GM18517 (cell line): ENCODE measurements around the gene DNAH7.

Source experiments
- ATAC-seq: cut with Tn5 transposase; IDR thresholded peaks from one replicate; pipeline ENCODE4 v1.9.1; 2021; ENCODE audit warnings: mild to moderate bottlenecking, moderate library complexity; ENCODE audit not compliant: unreplicated experiment

The DNAH7 gene

DNA sequence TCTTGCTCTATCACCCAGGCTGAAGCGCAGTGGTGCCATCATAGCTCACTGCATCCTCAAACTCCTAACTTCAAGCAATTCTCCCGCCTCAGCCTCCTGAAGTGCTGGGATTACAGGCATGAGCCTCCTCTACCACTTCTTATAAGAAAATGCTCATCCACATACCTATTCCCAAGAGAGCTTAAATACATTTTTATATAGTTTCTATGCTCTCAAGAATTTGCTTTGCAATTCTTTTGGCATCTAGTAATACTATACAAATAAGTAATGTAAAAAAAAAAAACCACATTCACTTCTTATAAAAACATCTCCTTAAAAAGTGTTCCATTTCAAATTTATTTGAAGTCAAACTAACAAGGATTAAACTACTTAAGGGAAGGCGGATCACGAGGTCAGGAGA, 197.3 kb downstream of the DNAH7 start:
- no peak for ATAC-seq

DNA sequence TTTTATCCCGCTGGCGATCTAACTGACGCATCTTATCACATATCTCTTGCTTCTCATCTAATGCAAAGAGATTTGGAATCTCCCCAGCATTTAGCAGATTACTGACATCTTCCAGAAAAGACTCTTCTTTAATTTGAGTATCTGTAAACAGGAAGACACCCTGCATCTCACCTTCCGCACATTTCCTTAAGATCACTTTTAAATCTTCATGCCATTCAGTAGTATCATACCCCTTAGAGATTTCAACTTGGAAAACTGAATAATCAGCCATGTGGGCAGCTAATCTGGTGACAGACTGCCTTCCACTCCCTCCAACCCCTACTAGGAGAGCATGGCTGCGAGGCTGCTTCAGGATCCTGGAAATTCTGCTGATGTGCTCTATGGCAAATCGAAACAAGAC, 204.3 kb downstream of the DNAH7 start:
- no peak for ATAC-seq

DNA sequence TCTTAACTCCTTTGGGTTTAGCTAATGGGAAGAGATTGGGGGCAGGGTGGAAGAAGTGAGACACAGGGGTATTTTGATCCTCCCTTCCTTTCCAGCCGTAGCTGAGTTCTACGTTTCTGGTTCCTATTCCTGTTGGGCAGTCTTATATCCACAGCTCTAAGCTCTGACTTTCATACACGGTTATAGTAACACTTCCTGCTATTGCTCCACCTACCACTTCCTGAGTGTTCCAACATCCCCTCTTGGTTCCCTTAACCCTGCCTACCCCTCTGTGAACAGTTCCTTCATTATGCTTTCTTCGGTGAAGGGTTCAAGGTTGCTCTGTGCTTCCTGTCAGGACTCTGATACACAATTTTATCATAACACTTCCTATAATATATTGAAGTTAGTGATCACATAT, 205.1 kb downstream of the DNAH7 start:
- ATAC-seq, result no peak

DNA sequence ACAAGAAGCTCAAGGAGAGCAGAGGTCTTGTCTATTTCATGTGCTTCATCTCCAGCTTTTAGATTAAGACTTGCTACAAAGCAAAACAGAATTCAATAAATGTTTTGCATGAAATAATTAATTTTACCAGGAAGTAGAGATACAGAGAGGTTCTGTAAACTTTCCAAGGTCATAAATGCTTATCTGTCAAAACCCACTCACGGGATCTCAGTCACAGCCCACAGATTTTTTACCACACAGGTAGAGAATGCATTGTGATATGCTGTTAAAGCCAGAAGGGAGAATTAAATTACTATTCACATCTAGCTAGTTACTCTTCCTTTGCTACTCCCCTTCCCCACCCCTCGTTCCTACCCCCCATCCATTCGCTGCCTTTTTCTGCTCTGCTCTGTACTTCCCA, 205.5 kb downstream of the DNAH7 start:
- ATAC-seq, result no peak

DNA sequence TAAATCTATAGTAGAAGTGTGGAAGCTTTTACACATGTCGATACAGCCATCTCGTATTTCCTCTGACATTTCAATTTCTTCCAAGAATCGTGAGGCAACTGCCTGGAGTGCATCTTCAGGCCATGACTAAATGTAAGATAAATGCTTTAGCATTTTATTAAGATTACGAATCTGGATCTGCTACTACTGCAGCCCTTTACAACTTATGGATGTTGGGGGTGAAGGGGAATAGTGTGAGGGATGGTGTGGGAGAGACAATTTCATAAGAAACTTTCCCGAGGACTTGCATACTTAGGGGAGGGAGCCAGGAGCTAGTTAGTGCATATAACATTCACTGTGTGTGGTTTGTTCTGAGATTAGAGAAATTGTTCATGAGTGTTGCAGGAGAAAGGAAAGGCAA, 206.8 kb downstream of the DNAH7 start:
- ATAC-seq, result no peak

- no peak for ATAC-seq
Measured at GRCh38 chr2:195859513-195859912, 209.1 kb downstream of the DNAH7 start.

GRCh38 chr2:195857132-195857531, 211.5 kb downstream of the DNAH7 start:
- ATAC-seq, result no peak

DNA sequence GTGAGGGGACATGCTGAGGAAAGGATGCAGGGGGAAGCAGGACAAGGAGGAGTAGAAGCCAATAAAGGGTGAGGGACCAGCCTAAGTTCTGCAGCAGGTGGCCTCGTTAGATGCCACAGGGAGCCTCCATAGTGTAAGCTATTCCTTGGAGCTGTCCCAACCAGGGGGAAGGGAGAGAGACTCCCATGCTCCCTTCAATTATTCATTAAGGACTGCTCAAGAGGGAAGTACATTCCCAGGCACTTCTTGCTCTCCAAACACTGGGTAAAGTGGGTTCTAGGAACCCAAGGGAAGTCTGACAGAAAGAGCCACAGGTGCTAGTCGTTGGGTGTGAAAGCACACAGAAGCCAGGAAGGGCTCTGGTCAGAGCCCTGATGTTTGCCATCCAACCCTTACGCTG, 217.9 kb downstream of the DNAH7 start:
- no peak for ATAC-seq

GRCh38 chr2:195848119-195848899, 220.3 kb downstream of the DNAH7 start:
- no peak for ATAC-seq

DNA sequence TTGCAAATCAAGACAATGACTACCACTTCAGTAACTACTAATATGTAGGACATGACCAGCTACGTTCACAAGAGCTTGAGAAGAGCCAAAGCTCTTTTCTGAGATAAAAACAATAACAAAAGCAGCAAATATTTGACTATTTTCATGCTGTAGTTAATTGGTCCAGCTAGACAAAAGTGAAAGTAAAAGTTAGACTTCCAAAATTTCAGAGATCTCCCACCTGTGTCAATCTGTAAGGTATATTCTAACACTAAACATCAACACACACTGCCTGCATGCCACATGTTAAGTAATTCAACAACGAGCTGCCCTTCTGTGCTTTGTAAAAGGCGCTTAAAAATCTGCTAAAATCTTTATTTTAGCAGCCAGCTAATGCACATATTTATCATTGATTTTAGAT, 225.7 kb downstream of the DNAH7 start:
- ATAC-seq, result no peak

DNA sequence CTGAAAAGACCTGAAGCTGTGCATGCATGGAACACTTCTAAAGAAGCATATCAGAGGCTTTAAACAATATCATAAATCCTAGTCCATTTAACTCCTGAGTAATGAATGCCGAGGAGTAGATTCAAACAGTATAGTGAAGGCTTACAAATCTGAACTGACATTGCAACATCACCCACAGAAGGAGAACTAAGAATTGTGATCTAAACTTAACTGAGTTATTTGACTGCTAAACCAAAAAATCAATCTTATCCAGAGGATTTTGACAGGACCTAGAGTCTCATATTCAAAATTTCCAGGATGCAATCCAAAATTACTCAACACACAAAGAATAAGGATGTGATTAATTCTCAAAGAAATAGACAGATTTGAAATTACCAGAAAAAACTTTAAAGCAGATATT, 230.6 kb downstream of the DNAH7 start:
- no peak for ATAC-seq

DNA sequence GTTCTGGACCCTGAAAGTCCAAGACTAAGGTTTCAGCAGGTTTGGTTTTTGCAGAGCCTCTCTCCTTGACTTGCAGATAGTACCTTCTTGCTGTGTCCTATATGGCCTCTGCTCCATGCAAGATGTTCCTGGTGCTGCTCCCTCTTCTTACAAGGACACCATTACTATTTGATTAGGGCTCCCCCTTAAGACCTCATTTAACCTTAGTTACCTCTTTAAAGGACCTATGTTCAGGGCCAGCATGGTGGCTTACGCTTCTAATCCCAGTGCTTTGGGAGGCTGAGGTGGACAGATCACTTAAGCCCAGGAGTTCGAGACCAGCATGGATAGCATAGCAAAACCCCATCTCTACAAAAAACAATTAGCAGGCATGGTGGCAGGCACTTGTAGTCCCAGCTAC, 232.6 kb downstream of the DNAH7 start:
- ATAC-seq, result no peak

GRCh38 chr2:195834836-195835235, 233.8 kb downstream of the DNAH7 start:
- ATAC-seq, result no peak

DNA sequence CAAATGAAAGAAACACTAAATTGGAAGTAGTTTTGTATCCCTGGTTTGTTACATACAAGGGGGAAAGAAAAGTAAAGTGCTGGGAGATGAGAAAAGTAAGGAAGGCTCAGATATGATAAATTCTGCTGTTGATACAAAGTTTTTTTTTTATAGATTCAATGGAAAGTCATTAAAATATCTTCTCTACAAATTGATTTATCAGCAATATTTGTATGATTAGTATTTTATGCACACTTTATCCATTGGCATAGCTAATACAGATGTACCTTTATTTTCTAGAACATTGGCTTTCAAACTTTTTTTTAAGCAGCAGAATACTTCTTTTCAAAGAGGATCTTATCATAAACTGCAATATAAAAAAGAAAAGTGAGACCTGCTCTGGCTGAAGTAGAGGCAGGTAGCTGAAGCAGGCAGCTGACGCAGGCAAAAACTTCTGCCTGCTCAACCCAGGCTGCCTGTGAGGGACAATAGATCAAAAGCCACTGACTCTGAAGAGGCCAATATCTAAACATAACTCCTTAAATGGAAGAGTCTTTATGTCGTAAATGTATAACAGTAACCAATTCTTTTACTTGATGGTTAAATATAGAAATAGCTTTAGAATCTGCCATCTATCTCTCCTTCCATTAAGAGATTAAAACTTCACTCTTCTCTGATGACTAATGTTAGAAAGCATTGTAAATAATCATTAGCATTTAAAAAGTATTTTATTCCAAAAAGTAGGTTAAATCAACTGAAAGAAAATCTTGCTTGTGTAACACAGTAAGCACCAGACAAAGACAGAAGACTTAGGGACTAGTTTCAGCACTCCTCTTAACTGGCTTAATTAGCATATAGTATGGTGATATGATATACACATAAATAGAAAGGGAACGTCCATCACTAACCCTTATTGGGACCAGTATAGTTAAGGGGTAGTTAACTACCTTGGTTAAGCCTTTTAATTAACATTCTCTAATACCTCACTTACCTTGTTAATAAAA, 237.4 kb downstream of the DNAH7 start:
- no peak for ATAC-seq

GRCh38 chr2:195824478-195824877, 244.2 kb downstream of the DNAH7 start:
- ATAC-seq, result no peak

DNA sequence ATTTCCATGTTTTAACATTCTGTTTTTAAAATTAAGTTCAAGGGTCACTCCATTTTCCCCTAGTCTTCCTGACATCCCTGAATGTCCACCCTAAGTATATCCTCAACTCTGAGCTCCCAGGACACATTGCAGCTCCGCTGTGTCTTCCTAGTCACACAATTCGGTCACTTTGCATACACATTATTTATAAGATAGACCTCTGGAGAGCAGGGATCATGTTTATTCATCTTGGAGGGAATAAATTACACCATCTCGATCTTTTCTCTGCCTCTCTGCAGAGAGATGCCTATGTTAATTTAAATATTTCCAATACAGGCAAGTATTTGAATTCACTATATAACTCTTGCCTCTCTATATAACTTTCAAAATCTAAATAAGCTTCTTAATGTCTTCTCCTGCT, 245.4 kb downstream of the DNAH7 start:
- ATAC-seq, result no peak

DNA sequence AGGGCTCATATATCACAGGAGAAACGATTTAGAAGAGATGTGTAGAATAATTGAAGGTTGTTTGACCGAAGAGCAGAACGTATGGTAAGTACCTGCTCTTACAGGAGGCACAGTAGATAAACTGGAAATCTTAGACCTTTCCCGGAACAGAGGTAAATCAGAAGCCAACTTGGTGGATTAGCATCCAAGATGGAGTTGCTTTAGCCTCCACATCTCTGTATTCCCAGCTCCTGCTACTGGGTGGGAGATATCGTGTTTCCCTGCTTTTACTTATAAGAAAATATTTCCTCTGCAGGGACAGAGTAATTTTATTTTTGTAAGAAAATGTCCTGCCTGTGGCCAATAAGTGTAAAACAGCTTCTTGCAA, 247.1 kb downstream of the DNAH7 start:
- no peak for ATAC-seq

DNA sequence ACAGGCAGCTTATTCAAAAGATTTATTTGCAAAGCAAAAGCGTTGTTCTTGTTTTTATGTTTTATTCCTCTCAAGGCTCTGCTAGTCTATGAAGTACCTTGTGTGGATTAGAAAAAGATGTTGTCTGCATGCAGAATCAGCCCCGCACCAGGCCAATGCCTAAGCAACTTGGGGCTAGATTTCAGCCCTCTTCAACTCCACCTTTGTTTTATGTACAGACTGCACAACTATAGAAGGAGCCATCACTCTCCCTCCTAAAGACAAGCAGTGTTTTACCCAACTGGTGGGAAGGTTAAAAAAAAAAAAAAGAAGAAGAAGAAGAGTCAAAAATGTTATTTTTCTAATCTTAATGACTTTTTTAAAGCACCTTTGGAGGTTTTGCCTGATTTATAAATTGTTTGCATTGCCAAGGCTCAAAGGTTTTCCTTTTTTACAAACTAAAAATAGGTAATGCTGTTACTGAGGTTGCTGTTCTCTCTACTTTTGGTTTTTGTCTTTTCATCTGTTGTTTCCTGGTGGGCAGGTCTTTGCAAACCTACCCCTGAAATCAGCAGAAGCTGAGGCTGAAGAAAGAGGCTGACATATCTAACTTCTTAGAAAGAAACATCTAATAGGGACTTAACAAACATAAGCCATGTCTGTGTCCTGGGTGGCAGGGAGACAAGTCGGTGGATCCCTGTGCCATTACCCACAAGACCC, 247.6 kb downstream of the DNAH7 start:
- ATAC-seq, result no peak

GRCh38 chr2:195820373-195820772, 248.3 kb downstream of the DNAH7 start:
- ATAC-seq, result no peak

DNA sequence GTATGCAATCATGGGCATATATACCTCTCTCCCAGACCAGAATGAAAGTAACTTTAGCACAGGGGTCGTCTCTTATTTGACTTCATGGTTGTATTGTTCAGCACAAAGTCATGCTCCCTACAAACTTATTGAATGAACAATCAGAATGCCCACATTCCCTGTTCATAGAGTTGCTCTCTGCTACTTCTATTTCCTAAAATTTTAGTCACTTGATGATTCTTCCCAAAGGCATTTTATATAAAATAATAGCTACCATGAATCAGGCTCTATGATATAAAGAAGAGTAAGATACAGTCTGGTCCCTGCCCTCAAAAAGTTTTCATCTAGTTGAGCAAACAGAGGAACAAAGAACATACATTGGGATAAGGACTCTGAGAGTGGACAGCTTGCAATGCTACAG, 249.4 kb downstream of the DNAH7 start:
- no peak for ATAC-seq

DNA sequence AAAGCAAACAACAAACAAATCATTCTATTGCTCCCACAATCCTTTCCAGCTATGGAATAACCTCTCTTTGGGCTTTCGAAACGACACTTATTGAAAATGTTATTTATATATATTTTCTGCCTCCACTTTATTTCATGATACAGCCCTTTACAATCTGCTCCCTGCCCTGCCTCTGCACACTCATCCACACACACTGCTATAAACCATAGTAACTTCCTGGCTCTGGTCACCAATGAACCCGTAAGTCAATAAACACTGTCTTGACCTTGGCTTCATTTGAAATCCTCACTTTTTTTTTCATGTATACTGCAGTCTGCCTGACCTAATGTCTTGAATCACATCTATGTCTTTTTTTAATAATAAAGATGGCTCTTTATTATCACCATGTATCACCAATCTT, 250.1 kb downstream of the DNAH7 start:
- no peak for ATAC-seq

DNA sequence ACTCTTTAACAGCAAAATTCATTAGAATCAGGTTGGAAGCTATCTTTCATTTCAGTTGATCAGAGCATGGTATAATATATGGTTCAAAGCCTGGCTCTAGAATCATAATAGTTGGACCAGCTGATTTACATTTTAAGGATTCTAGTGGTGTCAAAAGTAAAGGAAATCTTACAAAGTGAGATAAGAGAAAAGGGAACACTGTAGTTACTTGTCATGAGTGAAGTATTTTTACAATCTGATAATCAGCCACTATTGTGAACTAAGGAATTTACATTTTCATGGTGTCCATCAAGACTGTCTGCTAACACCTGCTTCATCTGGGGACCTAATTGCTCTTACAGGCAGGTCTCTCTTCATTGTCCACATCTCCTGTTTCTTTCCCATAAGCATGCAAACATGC, 250.5 kb downstream of the DNAH7 start:
- ATAC-seq, result no peak
